GM18870 (cell line): ENCODE results near the gene NAALADL2.
"Not testable (repeated sequence)": the region's sequence is repeated elsewhere in the genome, so short reads cannot be mapped to it uniquely, and the experiment has no call there.

ENCODE experiments used
- ATAC-seq: cut with Tn5 transposase; IDR thresholded peaks from one replicate; pipeline ENCODE4 v1.9.1; 2021; ENCODE audit warnings: moderate library complexity; ENCODE audit not compliant: unreplicated experiment

The NAALADL2 gene

DNA sequence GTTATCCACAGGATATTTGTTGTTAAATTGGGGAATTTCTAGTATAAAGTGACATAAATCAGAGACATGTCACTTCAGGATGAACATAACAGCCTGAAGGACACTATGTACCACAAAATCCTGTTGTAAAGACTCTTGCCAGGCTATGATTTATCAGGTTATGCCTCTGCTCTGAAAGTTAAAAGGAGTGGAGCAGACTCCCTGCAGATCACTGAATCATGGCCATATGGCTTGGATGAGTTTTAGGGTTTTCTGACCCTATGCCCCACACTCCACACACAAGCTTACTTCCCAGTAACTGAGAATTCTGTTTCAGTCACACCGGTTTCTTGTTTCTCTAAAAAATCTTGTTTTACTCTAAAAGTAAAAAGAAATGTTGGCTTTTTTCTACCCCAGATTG is 869.4 kb downstream of the NAALADL2 start:
- no peak for ATAC-seq

- no peak for ATAC-seq
These were observed 870.3 kb downstream of the NAALADL2 start for GRCh38 chr3:175729466-175729865.

- ATAC-seq, result no peak
These were observed 872.4 kb downstream of the NAALADL2 start for GRCh38 chr3:175731543-175731942.

- no peak for ATAC-seq
These were observed 872.9 kb downstream of the NAALADL2 start for GRCh38 chr3:175732017-175732416.

DNA sequence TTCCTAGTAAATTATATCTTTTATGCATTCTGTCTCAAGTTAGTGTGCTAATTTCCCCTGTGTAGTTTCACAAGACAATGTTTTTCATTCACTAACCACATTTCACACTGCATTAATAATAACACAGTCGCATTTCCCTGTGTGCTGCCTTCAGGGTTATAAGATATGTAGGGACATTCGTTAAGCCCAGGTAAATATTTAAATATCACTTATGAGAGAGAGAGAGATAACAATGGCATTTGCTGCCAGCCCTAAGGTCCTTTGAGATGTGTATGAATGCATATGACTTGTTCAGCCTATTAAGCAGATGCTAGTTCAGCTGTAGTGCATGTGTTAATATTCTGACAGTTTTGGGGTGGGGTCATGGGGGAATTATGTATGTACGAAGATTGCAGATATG is 876.7 kb downstream of the NAALADL2 start:
- ATAC-seq, result no peak

DNA sequence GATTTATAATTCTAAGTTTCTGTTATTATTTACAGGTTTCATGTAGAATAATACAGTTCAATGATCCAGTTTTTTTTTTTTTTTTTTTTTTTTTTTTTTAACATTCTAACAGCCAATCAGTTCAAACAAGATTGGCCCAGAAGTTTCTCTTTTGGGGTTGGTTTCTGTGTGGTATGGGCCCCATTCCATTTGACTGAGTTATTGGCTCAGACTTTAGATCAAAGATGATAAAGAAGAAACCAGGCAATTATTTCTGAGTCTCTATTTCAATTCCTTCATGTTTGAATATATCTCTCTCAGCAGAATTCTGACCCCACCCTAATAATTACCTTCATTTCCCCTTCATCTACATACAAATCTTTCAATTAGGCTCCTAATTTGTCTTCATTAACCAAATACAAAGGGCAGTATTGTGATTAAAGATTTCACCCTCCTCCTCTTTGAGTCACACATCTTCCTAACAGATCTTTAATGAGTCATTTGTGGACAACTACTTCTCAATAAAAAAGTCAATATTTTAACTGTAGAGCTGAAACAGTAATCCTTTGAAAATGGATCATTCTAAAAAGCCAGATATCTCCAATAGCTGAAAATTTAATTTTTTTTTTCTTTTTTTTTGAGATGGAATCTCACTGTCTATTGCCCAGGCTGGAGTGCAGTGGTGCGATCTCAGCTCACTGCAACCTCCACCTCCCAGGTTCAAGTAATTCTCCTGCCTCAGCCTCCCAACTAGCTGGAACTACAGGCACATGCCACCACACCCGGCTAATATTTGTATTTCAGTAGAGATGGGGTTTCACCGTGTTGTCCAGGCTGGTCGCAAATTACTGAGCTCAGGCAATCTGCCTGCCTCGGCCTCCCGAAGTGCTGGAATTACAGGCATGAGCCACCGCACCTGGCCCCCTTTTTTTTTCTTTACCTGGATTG is 878.8 kb downstream of the NAALADL2 start:
- no peak for ATAC-seq

GRCh38 chr3:175741951-175742350 is 882.8 kb downstream of the NAALADL2 start:
- no peak for ATAC-seq

GRCh38 chr3:175743733-175744400 is 884.7 kb downstream of the NAALADL2 start:
- no peak for ATAC-seq

DNA sequence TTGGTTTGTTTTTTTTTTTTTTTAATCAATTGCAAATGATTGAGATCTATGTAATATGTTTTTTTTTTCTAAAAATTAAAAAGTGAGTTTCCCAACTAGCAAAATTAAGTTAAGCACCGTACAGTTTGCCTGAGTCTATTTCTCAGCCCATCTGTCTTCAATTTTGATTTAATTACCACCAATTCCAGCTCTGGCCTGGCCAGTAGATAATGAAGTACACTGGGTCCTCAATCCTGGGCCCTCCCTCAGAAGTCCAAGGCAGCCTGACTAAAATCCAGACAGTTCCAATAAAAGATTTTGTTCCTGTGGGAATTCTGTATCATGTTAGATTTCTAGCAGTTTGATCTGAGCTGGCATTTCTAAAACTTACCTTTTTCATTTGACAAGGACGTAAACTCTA is 887.2 kb downstream of the NAALADL2 start:
- ATAC-seq, result no peak

- no peak for ATAC-seq
These were observed 889.1 kb downstream of the NAALADL2 start for GRCh38 chr3:175748087-175748730.

DNA sequence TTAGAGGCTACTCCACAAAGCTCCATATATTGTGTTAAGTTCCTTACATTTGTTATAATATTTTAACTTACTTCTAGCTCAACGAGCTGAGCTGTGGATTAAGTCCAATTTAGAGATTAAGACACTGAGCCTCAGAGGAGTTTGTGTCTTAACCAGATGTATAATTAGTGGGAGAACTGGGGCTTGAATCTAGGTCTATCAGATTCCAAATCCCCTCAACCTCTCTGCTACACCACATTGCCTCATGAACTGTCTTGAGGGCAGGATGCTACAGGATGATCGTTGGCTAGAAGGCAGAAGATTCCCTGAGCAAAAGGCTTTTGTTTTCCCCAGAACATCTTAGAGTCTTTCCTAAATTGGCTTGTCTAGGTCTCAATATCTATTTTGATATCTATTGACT is 890.8 kb downstream of the NAALADL2 start:
- no peak for ATAC-seq

DNA sequence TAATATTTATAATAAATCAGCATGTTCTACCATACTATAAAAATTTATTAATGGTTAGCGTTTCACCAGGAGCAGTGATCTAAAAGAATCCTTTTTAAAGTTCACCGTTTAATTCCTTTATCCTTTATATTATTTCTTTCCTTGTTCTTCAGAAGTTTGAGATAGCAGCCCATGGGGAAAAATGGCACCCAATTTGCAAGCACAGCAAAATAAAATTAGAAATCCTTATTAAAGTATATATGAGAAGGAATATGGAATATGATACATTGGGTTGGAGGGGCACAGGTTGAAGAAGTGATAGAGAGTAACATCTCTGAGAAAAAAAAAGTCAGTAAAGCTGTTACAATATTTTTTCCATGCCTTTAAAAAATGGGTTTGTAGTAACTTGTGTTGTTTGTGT is 892.0 kb downstream of the NAALADL2 start:
- no peak for ATAC-seq

DNA sequence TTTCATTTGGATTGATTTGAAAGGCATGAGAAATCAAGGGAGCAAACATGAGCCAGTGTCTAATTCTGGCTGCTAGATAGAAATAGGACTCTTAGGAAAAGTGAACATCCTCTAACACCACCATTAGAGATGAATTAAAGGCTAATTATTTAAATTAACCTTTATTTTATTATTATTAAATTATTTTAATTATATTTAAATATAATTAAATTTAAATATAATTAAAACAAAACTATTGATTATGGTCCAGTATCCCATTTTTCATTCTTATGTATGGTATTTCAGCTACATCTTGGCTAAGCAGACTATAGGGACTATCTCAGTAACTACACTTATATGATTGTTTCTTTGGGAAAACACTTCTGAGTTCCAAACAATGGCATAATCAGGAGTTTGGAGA is 904.8 kb downstream of the NAALADL2 start:
- ATAC-seq, result no peak

GRCh38 chr3:175764722-175765121 is 905.6 kb downstream of the NAALADL2 start:
- ATAC-seq, result no peak

GRCh38 chr3:175770426-175770825 is 911.3 kb downstream of the NAALADL2 start:
- ATAC-seq, result no peak

- no peak for ATAC-seq
These were observed 918.4 kb downstream of the NAALADL2 start for GRCh38 chr3:175777495-175777894.

GRCh38 chr3:175777965-175778364 is 918.8 kb downstream of the NAALADL2 start:
- no peak for ATAC-seq

DNA sequence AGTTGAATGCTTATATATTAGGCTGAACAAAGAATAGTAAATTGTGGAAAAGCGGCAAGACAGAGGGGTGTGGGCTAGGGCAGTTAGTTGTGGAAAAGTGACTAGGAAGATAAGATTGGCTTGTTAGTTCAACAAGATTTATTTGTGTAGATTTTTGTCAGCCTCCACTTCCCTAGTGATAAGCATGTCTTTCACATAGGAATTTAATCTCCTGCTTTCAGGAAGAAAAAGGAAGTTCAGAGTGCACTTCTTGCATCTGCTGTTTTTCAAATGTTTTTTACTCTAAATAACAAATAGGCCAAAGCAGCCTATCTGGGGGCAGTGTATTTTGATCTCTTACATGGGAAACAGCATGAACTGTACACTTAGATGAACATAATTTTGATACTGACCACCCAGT is 919.9 kb downstream of the NAALADL2 start:
- ATAC-seq, result no peak

DNA sequence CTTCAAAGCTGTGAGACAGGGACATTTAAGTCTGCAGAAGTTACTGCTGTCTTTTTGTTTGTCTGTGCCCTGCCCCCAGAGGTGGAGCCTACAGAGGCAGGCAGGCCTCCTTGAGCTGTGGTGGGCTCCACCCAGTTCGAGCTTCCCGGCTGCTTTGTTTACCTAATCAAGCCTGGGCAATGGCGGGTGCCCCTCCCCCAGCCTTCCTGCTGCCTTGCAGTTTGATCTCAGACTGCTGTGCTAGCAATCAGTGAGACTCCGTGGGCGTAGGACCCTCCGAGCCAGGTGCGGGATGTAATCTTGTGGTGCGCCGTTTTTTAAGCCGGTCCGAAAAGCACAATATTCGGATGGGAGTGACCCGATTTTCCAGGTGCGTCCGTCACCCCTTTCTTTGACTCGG is 928.0 kb downstream of the NAALADL2 start:
- ATAC-seq, result not testable (repeated sequence)

- no peak for ATAC-seq
These were observed 933.1 kb downstream of the NAALADL2 start for GRCh38 chr3:175792245-175792644.

- no peak for ATAC-seq
These were observed 939.2 kb downstream of the NAALADL2 start for GRCh38 chr3:175798326-175798725.

GRCh38 chr3:175805825-175806224 is 946.7 kb downstream of the NAALADL2 start:
- no peak for ATAC-seq
